ENCODE results near the gene HOGA1.
"Not testable (repeated sequence)": the region's sequence is repeated elsewhere in the genome, so short reads cannot be mapped to it uniquely, and the experiment has no call there.

HOGA1 gene

DNA sequence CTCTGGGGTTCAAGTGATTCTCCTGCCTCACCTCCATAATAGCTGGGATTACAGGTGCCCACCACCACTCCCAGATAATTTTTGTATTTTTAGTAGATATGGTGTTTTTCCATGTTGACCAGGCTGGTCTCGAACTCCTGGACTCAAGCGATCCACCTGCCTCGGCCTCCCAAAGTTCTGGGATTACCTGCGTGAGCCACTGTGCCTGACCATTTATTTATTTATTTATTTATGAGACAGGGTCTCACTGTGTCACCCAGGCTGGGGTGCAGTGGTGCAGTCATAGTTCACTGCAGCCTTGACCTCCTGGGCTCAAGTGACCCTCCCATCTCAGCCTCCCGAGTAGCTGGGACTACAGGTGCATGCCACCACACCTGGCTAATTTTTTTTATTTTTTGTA lies 29.9 kb upstream of the HOGA1 start:
- DNase-seq (ENCODE audit: low read depth in 2 of 2) = not testable (repeated sequence)

DNA sequence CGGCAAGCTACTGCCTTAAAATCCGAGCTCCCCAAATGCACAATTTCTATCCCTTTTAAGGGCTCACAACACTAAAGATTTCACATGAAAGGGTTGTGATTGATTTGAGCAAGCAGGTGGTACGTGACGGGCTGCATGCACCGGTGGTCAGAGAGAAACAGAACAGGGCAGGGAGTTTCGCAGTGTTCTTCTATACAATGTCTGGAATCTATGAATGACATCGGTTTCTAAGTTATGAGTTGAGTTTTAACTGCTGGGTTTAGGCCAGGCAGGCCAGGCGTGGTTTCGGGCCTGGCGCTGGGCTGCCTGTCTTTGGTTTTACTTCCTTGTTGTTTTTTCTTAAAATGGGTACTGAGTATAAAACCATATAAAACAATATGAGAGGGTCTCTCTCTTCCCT lies 28.6 kb upstream of the HOGA1 start:
- not testable (repeated sequence) for DNase-seq (ENCODE audit: low read depth in 2 of 2)

DNA sequence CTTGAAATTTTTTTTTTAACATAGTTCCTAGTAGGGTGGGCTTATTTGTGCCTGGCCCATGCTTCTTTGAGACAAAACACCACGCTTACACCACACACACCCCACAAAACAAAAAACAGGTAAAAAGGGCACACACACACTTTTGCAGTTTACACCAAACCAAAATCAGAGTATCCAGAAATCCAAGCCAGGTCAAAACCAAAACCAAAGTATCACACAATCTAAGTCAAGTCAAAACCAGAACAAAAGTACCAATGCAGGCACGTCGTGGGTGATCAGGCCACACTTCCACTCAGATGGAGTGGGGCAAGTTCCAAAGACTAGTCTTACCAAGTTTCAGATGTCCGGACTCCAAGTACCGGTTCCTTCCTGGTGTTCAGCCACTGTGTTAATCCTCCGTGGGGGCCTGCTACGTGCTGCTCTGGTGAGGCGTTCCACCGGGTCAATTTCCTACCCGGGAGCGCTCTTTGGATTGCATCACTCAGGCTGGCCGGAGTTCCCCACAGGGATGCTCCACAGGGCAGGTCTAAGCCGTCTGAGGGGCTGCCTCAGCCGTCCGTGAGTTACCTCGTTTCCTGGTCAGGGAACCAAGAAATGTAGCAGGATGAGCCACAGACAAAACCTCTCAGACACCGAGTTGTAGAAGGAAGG lies 23.3 kb upstream of the HOGA1 start:
- not testable (repeated sequence) for DNase-seq (ENCODE audit: low read depth in 2 of 2)

DNA sequence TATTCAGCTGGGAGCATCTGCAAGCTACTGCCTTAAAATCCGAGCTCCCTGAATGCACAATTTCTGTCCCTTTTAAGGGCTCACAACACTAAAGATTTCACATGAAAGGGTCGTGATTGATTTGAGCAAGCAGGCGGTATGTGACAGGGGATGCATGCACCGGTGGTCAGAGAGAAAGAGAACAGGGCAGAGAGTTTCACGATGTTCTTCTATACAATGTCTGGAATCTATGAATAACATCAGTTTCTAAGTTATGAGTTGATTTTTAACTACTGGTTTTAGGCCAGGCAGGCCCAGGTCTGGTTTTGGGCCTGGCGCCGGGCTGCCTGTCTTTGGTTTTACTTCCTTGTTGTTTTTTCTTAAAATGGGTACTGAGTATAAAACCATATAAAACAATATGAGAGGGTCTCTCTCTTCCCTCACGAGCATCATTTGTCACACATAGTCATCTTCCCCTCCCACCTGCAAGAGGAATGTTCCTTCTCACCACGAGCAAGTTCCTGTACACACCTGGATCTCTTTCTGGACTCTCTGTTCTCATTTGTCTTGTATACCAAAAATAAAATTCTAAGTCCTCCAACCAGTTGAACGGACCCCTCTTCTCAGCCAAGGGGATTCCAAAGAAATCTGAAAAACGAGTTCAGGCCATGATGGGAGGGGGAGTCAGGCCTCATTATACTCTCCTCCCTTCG lies 22.7 kb upstream of the HOGA1 start:
- DNase-seq (ENCODE audit: low read depth in 2 of 2) = not testable (repeated sequence)

DNA sequence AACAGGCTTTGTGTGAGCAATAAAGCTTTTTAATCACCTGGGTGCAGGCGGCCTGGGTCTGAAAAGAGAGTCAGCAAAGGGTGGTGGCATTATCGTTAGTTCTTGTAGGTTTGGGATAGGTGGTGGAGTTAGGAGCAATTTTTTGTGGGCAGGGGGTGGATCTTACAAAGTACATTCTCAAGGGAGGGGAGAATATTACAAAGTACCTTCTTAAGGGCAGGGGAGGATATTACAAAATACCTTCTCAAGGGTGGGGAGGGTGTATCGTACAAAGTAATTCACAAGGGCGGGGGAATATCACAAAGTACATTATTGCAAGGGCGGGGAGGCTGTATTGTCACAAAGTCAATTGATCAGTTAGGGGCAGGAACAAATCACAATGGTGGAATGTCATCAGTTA lies 21.9 kb upstream of the HOGA1 start:
- not testable (repeated sequence) for DNase-seq (ENCODE audit: low read depth in 2 of 2)

DNA sequence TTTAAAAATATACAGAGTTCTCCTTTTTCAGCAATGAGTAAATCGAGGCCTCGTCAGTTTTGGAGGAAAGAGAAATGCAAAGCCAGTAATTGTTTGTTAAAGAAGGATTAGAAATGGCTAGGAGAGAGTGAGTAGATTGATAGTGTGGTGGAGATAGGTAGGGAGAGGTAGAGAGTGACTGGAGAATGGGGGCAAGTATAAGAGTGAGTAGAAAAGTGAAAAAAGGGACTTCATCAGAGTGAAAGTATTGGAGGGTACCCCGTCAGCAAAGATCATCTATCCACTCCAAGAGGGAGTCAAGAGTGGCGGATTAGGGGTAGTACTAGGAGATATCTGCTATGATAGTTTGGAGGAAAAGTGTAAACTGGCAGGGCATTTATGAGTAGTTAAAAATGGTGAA lies 20.9 kb upstream of the HOGA1 start:
- DNase-seq (ENCODE audit: low read depth in 2 of 2) = no peak

DNA sequence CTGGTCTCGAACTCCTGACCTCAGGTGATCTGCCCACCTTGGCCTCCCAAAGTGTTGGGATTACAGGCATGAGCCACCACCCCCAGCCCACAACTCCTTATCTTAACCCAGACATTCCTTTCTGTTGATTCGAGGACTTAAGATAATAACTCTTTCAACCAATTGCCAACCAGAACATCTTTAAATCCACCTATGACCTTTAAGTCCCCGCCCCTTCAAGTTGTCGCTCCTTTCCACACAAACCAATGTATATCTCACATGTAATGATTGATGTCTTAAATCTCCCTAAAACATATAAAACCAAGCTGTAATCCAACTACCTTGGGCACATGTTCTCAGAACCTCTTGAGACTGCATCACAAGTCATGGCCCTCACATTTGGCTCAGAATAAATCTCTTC lies 19.4 kb upstream of the HOGA1 start:
- no peak for DNase-seq (ENCODE audit: low read depth in 2 of 2)

DNA sequence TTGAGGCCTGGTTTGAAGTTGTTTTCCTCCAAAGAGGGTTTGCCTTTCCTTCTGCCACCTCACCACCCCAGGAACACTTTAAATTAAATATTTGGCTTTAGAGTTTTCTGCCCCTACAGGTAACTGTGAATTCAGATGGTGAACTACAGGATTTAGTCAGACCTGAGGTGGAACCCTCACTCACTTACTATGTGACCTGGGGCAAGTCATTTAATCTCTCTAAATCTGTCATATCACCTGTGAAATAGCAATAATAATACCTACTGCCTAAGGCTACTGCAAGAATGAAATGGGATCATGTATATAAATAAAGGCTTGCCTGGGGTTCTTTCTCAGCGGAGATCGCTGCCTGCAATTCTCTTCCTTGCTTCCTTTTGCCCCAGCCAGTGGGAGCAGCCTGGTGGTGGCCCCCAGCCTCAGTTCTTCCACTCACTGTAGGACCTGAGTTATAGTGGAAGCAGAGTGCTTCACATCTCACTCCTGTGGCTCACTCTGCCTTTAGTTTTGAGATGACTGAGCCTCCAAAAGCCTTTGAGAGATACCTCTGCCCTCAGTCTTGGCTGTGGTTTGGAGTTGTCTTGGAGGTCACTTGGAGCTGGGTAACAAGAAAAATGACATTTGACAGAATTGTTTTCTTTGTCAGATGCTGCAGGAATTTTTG lies 17.7 kb upstream of the HOGA1 start:
- DNase-seq (ENCODE audit: low read depth in 2 of 2) = no peak

DNA sequence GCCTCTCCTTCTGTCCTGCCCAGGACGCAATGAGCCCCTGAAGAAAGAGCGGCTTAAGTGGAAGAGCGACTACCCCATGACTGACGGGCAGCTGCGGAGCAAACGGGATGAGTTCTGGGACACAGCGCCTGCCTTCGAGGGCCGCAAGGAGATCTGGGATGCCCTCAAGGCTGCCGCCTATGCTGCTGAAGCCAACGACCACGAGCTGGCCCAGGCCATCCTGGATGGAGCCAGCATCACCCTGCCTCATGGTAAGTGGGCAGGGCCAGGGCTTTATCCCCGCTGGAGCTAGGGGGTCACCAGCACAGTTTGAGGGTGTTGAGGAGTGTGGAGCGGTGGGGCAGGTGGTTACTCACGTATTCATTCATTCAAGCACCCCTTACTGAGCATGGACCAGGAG lies 16.3 kb upstream of the HOGA1 start:
- no peak for DNase-seq (ENCODE audit: low read depth in 2 of 2)

DNA sequence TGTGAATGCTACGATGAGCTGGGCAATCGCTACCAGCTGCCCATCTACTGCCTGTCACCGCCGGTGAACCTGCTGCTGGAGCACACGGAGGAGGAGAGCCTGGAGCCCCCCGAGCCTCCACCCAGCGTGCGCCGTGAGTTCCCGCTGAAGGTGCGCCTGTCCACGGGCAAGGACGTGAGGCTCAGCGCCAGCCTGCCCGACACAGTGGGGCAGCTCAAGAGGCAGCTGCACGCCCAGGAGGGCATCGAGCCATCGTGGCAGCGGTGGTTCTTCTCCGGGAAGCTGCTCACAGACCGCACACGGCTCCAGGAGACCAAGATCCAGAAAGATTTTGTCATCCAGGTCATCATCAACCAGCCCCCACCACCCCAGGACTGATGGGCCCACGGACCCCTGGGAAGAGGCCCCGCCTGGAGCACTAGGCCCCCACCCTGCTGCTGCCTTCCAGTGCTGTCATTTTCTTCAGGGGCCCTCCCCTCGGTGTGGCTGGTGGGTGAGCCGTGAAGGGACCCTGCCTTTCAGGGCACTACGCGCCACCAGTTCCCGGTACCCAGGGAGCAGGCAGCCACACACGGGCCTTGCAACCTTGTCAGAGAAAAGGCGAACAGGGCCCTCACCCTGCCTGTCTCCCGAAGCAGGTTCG lies 13.9 kb upstream of the HOGA1 start:
- DNase-seq (ENCODE audit: low read depth in 2 of 2) = no peak

DNA sequence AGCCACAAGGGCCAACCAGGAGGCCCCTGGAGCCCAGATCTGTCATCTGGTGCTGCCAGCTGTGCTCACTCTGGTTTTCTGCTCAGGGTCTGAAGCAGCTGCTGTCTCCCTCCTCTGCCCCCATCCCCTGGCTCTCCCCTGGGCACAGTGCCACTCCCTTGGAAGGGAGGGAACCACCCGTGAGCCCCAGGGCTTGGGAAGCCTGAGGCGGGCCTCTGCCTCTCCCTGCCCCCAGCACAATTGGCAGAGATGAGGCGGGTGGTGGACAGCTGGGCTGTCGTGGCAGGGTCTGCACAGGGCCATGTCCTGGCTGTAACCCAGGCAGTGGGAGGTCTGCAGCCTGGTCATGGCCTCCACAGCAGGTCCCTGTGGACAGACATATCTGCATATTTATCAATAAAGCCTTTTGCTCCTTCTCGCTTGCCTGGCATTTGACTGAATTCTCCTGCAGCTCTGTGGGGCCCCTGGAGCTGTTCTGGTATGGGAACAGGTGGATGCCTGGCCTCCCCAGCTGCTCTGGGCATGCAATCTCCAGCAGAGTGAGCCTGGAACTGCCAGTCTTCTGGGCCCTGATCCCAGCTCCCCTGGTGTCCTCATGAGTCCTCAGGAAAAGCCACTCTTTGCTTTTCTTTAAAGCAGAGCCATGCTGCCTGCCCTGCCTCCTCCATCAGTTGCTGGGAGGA lies 13.3 kb upstream of the HOGA1 start:
- no peak for DNase-seq (ENCODE audit: low read depth in 2 of 2)

DNA sequence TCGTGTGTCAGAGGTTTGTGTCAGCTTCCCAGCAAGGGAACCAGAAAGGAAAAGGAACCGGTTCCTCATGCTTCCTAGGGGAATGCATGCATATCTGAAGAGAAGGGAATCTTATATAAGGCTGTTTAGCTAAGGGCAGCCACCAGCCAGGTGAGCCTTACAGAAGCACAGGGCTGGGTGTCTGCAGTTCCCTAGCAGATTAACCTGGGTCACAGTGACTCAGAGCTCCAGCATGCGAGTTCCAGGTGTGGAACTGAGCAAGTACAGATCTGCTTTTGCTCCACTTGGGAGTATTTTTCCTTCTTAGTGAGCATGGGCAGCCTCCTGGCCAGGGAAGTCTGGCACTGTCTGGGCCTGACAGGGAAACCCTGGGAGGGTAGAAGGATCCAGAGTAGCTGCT lies 12.6 kb upstream of the HOGA1 start:
- DNase-seq (ENCODE audit: low read depth in 2 of 2) = no peak

DNA sequence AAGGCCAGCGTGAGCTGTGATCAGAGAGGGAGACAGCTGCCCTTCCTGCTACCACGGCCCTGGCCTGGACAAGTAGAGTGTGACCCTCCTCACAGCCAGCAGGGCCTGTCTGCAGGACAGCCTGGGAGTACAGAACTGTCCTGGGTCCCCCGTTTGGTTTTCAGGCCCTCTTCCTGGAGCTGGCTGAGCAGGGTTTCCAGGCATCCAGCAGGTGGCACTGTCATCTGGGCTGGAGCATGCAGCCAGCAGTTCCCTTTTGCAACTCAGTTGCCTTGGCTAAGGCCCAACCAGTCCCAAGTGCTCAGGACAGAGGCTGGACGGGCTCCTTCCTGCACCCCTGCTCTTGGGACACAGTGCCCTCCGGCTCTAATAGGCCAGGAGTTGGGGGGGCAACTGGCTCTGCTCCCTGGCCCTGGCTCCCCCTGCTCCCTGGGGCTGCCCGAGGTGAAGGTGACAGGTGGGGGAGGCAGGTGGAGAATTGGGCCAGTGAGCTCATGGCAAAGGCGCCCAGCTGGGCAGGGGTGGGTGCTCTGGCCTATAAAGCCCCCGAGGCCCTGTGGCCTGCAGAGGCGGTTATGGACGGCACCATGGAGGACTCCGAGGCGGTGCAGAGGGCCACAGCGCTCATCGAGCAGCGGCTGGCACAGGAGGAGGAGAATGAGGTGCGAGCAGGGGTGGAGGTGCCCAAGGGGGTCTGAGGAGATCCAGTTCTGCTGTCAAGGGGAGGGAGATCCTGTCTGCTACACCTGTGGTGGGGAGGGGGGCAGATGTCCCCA lies 11.8 kb upstream of the HOGA1 start, which contains the start of gene ANKRD2:
Gene ANKRD2 (plus strand): TSS at position 566 of the 776 bp plus-strand sequence. CDS start 10 bp downstream, at position 576.
- peak in 1 of 2 experiments; percentile 32 for DNase-seq (ENCODE audit: low read depth in 2 of 2)

DNA sequence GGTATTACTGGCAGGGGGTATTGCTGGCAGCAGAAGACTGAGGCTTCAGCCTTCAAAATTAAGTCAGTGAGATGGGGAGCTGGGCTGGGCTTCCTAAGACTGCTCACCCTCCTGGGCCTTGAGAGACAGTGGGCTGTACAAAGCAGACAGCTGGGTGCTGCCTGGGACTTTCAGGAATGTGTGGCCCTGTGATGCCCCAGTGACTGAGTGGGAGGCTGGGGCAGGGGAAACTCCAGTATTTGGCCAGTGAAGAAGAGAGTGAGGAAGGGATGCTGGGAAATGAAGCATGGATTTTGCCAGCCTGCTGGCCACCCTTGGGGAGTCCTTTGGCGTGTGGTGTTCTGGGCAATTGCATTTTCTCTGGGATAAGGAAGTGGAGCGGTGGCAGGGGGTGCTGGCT lies 11.2 kb upstream of the HOGA1 start:
- no peak for DNase-seq (ENCODE audit: low read depth in 2 of 2)

DNA sequence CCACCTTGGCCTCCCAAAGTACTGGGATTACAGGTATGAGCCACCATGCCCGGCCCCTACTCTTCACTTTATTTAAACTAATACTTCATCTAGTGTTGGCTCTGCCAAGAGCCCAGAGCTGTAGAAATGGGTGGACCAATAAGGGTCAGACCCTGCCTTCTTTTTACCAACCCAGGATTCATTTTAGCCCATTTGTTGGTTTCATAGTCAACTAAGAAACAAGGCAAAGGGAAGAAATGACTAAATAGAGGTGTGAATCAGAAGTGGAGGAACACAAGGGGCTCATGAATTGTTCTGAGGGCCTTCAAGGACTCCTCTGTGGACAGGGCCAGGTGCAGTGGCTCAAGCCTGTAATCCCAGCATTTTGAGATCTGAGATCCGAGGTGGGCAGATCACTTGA lies 10.5 kb upstream of the HOGA1 start:
- no peak for DNase-seq (ENCODE audit: low read depth in 2 of 2)

DNA sequence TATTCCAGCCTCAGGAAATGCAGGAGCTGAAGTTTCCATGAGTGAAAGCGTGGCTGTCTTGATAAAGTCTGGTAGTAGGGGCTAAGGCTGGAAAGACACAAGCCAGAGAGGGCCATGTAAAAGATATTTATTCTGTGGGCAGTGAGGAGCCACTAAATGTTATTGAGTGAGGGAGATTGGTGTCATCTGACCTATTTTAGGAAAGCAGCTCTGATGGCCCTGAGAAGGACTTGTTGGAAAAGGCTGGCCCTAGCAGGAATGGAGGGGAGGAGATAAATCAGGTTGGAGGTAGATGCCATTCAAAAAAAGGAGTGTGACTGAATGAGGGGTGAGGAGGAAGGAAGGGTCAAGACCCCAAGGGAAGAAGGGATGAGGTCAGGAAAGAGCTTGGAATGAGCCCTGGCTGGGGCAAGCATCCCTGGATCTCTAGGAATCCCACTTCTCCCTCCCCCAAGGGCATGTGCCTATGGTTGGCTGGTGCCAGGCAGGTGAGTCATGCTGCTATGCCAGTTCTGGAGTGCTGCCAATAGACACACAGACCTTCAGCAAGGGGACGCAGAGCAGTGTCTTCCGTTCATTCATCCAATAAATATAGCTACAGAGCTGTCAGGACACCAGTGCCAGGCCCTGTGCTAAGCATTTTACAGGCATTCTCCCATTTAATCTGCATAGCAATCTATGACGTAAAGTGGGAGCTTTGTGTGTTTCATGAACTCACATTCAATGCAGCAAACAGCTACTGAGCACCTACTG lies 9.6 kb upstream of the HOGA1 start:
- peak in 1 of 2 experiments; percentile 13 for DNase-seq (ENCODE audit: low read depth in 2 of 2)

DNA sequence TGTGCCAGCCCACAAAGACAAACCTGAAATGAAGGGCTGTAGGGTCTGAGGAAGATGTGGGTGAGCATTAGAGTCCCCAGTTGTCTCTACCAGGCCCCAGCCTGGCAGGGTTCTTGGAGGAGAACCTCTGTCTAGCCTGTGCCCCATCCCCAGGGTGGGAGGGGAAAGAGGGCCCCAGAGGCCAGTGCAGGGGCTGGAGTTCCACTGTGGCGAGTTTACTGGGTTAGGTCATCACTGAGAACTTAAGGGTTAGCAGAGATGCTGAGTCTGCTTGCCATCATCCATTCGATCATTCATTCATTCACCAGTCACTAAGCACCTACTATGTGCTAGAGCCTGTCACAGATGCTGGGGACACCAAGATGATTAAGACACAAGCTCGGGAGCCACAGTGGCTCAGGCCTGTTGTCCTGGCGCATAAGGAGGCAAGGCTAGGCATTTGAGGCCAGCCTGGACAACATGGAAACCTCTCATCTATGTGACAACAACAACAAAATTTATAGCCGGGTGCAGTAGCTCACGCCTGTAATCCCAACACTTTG lies 9.0 kb upstream of the HOGA1 start:
- no peak for DNase-seq (ENCODE audit: low read depth in 2 of 2)

DNA sequence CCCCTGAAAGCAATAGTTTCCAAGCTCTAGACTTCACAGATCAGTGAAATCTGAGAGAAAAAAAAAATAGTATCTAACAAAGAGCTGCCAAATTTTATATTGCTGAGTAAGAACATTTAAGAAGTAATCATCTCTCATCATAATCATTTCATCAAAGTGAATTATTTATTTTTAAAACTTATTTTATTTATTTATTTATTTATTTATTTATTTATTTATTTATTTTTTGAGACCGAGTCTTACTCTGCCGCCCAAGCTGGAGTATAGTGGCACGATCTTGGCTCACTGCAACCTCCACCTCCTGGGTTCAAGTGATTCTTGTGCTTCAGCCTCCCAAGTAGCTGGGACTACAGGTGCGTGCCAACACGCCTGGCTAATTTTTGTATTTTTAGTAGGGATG lies 7.7 kb upstream of the HOGA1 start:
- DNase-seq (ENCODE audit: low read depth in 2 of 2) = not testable (repeated sequence)

DNA sequence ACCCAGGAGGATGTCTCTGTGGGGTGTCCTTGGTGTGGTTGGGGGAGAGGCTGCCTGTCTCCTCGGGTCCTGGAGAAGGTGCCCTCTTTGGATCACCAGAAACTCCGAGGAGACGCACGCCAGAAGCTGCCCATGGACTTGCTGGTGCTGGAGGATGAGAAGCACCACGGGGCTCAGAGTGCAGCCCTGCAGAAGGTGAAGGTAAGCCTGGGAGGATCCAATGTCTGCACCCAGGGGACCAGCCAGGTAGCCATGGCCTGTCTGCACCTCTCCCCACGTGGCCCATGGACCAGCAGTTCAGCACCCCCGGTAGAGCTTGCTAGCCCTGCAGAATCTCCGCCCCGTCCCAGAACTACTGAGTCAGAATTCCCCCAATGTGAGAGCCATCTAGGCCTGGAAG lies 6.5 kb upstream of the HOGA1 start:
- DNase-seq (ENCODE audit: low read depth in 2 of 2) = no peak
